Ectodermal cell (in vitro differentiated cells): ENCODE measurements around the gene ATP23.

Experiments used
- H3K27ac ChIP-seq: 2 replicates; pipeline ENCODE4 v1.7.0; 2013; ENCODE audit warnings: mild to moderate bottlenecking, low read depth, low read length; ENCODE audit not compliant: insufficient read depth, poor library complexity, severe bottlenecking
- H3K27me3 ChIP-seq: 2 replicates; pipeline ENCODE4 v1.7.0; 2013; ENCODE audit warnings: mild to moderate bottlenecking, low read length; ENCODE audit not compliant: insufficient read depth, control insufficient read depth, poor library complexity, severe bottlenecking
- H3K36me3 ChIP-seq: one replicate; pipeline ENCODE4 v1.7.0; 2013; ENCODE audit warnings: low read length; ENCODE audit not compliant: control insufficient read depth, insufficient read depth
- H3K4me1 ChIP-seq: one replicate; pipeline ENCODE4 v1.7.0; 2013; ENCODE audit warnings: low read length; ENCODE audit not compliant: control insufficient read depth, insufficient read depth
- H3K4me3 ChIP-seq: 2 replicates; pipeline ENCODE4 v1.7.0; 2013; ENCODE audit warnings: low read depth, low read length, control low read depth; ENCODE audit not compliant: insufficient read depth
- H3K9me3 ChIP-seq: 2 replicates; pipeline ENCODE4 v1.7.0; 2013; ENCODE audit warnings: mild to moderate bottlenecking, low read length, moderate library complexity; ENCODE audit not compliant: control insufficient read depth
- WGBS, 2 experiments: methylation state at CpG; one replicate each; pipeline ENCODE4 v1.1.7; 2013; ENCODE audit warnings: missing lambda C conversion rate in 2 of 2; 5-methylcytosine and 5-hydroxymethylcytosine counted together

Gene ATP23

DNA sequence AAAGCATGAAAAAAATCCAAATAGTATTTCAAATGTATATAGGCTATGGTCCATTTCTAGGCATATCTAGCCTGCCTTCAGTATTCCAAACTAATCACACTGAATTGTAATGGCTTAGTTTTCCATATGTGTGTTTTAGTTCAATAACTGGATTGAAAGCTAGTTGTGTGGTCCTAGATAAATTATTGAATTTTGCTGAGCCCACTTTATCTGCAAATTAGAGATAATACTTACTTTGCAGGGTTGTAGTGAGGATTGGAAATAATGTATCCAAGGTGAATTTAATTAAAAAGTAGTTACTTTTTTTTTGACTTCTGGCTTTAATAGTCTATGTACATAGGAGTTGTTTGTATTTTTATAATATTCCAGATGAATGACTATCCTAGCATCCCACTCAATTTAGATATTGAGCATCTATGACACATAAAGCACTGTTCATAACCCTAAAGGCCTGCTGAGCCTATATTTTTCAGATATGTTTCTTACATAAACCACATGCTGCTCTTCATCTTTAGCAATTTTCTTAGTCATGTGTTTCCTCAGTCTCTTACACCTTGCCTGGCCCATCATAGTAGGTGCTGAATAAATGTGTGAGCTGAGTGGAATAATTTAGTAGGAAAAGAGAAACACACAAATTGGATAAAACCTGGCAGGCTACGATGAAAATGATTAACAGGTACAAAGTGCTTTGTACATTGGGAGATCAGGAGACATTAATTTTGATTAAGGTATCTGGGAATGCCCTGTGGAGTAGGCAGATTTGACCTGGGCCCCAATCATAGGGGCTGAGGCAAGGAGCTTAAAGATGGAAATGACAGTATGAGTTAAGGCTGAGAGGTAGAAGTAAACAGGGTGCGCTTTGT is 1.1 kb upstream of the ATP23 start:
- peak overlapping the region; percentile 66 for H3K4me3 ChIP-seq
- H3K36me3 ChIP-seq: no peaks in the 10 kb centered on the region
- WGBS, 2 experiments: 73% methylated on average over 2 of the region's 2 CpGs
- peaks cover 47% of the 10 kb centered on the region for H3K27me3 ChIP-seq
- H3K4me1 ChIP-seq: peaks cover under 1% of the 10 kb centered on the region
- H3K9me3 ChIP-seq: no peaks in the 10 kb centered on the region
- H3K27ac ChIP-seq: no peak overlapping the region

DNA sequence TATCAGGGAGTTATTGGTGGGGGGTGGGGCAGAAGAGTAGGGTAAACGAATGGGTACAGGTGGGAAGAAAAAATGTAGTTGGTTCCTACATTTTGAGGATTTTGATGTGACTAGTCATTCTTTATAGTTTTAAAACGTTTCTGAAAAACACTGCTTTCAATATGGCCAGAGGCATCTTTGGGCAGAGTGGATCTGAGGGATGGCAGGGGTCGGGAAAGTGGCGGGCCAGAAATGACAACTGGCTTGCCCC is 527 bp upstream of the ATP23 start:
- Histone ChIP-seq H3K27ac (no peak overlapping the region), H3K36me3 (no peaks in the 10 kb centered on the region), H3K27me3 (peaks cover 47% of the 10 kb centered on the region), H3K9me3 (no peaks in the 10 kb centered on the region), H3K4me1 (no peaks in the 10 kb centered on the region), H3K4me3 (peak overlapping the region; percentile 66)
- 9% methylated on average over 4 of the region's 4 CpGs for WGBS, 2 experiments

DNA sequence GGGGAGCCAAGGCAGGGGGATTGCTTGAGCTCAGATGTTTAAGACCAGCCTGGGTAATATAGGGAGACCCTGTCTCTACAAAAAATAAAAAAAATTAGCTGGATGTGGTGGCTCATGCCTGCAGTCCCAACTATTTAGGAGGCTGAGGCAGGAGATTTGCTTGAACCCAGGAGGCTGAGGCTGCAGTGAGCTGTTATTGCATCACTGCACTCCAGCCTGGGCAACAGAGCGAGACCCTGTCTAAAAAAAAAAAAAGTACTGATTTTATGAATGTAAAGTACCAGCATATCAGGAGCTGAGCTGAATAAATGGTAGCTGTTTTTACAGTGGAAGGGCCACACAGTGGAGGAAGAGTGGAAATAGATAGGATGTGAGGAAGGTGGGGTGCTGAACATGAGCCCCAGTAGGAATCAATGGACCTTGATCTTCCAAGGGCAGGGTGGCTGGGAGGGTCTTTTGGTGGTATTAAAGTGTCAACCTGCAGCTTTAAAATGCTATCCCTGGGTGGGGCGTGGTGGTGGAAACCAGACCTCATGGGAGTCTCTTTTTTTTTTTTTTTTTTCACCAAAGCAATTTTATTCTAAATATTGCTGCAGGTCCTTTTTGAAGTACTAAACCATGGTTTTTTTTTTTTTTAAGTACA is 2.2 kb downstream of the ATP23 start:
- Histone ChIP-seq H3K27me3 (peaks cover 31% of the 10 kb centered on the region), H3K4me1 (no peaks in the 10 kb centered on the region), H3K27ac (no peak overlapping the region), H3K36me3 (no peaks in the 10 kb centered on the region), H3K9me3 (no peaks in the 10 kb centered on the region), H3K4me3 (no peak overlapping the region)
- WGBS, 2 experiments: 87 to 89% methylated on average over 1 to 2 of the region's 2 CpGs

DNA sequence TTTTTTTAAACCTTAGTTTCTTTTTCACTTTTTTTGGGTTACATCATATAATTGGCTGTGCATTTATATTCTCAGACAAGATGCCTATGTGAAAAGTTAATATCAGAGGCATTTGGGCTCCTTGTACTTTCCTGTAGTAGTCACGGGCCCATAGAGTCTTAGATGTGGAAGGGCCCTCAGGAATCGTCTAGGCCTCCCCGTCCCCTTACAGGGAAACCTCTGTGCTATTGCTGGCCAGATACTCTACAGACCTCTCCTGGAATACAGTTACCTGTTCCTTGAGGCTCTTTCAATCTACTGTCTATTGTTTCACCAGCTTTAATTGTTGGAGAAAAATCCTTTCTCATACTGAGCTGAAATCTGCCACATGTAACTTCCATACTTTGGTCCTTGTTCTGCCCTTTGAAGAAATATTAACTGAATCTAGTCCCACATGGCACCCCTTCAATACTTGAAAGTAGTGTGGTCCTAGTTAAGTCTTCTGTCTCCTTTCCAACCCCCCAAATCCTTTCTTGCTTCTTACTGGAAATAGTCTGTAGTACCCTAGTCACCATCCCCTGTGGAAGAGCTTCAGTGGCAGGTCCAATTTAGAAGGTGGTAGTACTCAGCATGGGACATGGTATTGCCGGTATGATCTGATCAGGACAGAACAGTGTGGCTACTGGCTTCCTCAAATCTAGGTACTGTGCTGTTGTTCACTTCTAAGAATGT is 3.1 kb downstream of the ATP23 start:
- Histone ChIP-seq H3K9me3 (no peaks in the 10 kb centered on the region), H3K27me3 (peaks cover 22% of the 10 kb centered on the region), H3K36me3 (no peaks in the 10 kb centered on the region), H3K4me3 (no peak overlapping the region), H3K27ac (no peak overlapping the region), H3K4me1 (no peaks in the 10 kb centered on the region)
- WGBS, 2 experiments: 92 to 94% methylated on average over 4 of the region's 4 CpGs

DNA sequence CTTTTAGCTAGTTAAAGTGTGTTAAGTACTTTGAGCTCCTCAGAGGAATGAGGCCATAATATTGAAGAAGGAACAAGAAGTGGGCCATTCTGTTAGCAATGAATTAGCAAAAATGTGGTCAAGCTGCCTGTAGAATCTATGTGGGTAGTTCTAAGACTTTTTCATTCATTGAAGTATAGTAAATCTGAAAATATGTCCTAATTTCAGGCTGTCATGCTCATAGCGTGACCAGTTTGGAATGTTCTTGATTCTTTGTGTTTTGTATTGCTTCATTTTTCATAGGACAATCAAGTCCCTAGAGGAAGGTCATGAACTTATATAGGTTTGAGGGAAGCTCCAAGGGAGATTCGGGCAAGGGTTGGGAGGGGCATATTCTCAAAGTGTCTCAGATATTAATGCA is 11.4 kb downstream of the ATP23 start:
- Histone ChIP-seq H3K4me3 (no peak overlapping the region), H3K27me3 (no peaks in the 10 kb centered on the region), H3K27ac (no peak overlapping the region), H3K36me3 (no peaks in the 10 kb centered on the region), H3K4me1 (no peaks in the 10 kb centered on the region), H3K9me3 (no peaks in the 10 kb centered on the region)
- whole genome bisulfite sequencing, 2 experiments: 88 to 94% methylated on average over 2 of the region's 2 CpGs

DNA sequence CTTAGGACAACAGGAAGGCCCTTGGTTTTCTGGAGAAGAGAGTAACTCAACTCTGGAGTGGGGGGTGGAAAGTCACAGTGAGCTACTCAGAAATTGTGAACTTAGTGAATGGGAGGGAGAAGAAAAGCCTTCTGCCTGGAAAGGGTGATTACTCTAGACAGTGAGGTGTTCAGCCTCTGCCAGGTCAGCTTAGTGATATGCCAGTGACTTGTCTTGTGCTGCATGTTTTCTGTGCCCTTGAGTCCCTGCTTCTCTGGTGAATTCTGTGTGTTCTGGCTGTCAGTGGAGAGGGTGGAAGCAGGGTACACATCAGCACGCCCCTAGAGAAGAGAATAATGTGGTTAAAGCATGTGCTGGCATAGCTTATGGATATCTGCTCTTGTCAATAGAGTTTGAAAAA is 13.4 kb downstream of the ATP23 start:
- Histone ChIP-seq H3K4me1 (no peaks in the 10 kb centered on the region), H3K9me3 (no peaks in the 10 kb centered on the region), H3K4me3 (no peak overlapping the region), H3K36me3 (no peaks in the 10 kb centered on the region), H3K27ac (no peak overlapping the region), H3K27me3 (no peaks in the 10 kb centered on the region)
- 89 to 94% methylated on average over 1 of the region's 1 CpG for WGBS, 2 experiments

DNA sequence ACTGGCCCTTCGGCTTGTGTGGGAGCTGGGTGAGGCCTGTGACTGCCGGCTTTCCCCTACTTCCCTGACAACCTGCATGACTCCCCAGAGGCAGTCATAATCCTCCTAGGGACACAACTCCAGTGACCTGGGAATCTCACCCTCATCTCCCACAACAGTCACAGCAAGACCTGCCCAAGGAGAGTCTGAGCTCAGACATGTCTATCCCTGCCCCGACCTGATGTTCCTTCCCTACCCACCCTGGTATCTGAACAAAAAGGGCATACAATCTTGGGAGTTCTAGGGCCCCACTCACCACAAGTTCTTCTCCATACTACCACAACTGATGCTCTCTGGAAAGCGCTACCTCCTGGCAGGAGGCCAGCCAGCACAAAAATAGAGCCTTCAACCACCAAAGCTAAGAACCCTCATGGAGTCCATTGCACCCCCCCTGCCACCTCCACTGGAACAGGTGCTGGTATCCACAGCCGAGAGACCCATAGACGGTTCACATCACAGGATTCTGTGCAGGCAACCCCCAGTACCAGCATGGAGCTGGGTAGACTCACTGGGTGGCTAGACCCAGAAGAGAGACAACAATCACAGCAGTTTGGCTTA is 16.8 kb downstream of the ATP23 start:
- WGBS, 2 experiments: 94 to 97% methylated on average over 6 of the region's 6 CpGs
- no peaks in the 10 kb centered on the region for H3K4me1 ChIP-seq
- H3K9me3 ChIP-seq: no peaks in the 10 kb centered on the region
- H3K36me3 ChIP-seq: no peaks in the 10 kb centered on the region
- no peaks in the 10 kb centered on the region for H3K27me3 ChIP-seq
- H3K4me3 ChIP-seq: no peak overlapping the region
- H3K27ac ChIP-seq: no peak overlapping the region

DNA sequence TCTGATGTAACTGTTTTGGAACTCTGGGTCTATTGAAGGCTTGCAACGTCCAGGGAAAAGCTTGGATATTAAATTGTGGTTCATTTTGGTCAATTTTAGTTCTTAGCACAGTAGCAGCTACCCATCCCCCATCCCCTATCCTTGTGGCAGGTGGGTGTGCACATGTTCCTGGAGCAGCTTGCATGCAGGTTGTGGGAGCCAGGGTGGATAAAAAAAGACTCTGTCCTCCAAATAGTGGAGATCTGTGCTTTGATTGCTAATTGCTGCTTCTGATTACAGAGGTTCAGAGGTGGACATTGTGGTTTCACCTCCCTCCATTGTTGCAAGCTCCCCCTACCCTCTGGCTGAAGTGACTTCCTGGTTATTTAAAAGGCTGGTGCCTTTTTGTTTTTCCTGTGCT is 23.1 kb downstream of the ATP23 start:
- Histone ChIP-seq H3K4me3 (no peak overlapping the region), H3K9me3 (no peaks in the 10 kb centered on the region)
- WGBS, 2 experiments: 78 to 88% methylated on average over 1 of the region's 1 CpG

DNA sequence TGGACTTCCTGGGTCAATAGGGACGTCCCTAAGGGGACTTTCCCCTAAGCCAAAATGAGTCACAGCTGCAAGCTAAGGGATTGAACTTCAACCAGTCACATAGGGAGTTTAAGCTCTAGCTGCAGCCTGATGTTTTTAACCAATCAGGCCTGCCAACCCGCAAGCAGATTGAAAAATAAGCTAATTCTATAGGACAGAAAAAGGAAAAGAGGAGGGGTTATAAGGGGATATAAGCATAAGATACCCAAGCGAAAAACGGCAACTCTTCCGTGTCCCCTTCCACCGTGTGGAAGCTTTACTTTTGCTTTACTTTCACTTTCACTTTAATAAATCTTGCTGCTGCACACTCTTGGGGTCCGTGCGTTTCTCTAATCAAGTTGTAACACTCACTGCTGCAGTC is 24.4 kb downstream of the ATP23 start:
- Histone ChIP-seq H3K4me1 (no peaks in the 10 kb centered on the region), H3K27ac (no peak overlapping the region), H3K4me3 (no peak overlapping the region), H3K36me3 (no peaks in the 10 kb centered on the region), H3K9me3 (no peaks in the 10 kb centered on the region), H3K27me3 (no peaks in the 10 kb centered on the region)
- WGBS, 2 experiments: 89 to 90% methylated on average over 8 of the region's 8 CpGs

More for the DNA sequence above, 23.1 kb downstream of the ATP23 start:
- H3K4me1 ChIP-seq: no peaks in the 10 kb centered on the region
- H3K27me3 ChIP-seq: no peaks in the 10 kb centered on the region
- no peak overlapping the region for H3K27ac ChIP-seq
- no peaks in the 10 kb centered on the region for H3K36me3 ChIP-seq

DNA sequence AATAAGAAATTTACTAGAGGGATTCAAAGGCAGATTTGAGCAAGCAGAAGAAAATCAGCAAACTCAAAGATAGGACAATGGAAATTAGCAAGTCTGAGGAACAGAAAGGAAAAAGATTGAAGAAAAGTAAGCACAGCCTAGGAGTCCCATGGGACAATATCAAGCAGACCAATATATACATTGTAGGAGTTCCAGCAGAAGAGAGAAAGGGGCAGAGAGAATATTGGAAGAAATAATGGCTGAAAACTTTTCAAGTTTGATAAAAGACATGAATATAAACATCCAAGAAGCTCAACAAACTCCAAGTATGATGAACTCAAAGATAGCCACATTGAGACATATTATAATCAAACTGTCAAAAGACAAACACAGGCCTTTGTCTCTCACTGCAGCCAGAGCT is 25.2 kb downstream of the ATP23 start:
- Histone ChIP-seq H3K36me3 (no peaks in the 10 kb centered on the region), H3K4me1 (no peaks in the 10 kb centered on the region), H3K27ac (no peak overlapping the region), H3K27me3 (no peaks in the 10 kb centered on the region), H3K4me3 (no peak overlapping the region), H3K9me3 (no peaks in the 10 kb centered on the region)
